Upper lobe of right lung (tissue), 1 donor: ENCODE results near the gene YPEL2. TPM values are rescaled to one million over a fixed set of nuclear protein-coding genes. Genes with fewer than 3 reads are reported as not detected.
A peak's percentile ranks its signal among the peaks of the same experiment; 100 is the strongest.
"Not testable (repeated sequence)": the region's sequence is repeated elsewhere in the genome, so short reads cannot be mapped to it uniquely, and the experiment has no call there.

ENCODE experiments used
- ATAC-seq: fragments of 200-7000 bp; cut with Tn5 transposase; one replicate; pipeline ENCODE4 v1.9.1; 2020; ENCODE audit warnings: mild to moderate bottlenecking, moderate library complexity
- DNase-seq: peaks from one replicate; pipeline ENCODE4 v3.0.0-alpha.2; 2020
- H3K27ac ChIP-seq: fragments of 200-600 bp; one replicate; pipeline ENCODE4 v1.8.0; 2022
- H3K27me3 ChIP-seq: fragments of 200-600 bp; one replicate; pipeline ENCODE4 v1.8.0; 2022; ENCODE audit warnings: mild to moderate bottlenecking
- H3K36me3 ChIP-seq: fragments of 200-600 bp; one replicate; pipeline ENCODE4 v1.8.0; 2022
- H3K4me1 ChIP-seq: fragments of 200-600 bp; one replicate; pipeline ENCODE4 v1.8.0; 2022
- H3K4me3 ChIP-seq: fragments of 200-600 bp; one replicate; pipeline ENCODE4 v1.8.0; 2022; ENCODE audit warnings: mild to moderate bottlenecking
- H3K9me3 ChIP-seq: fragments of 200-600 bp; one replicate; pipeline ENCODE4 v1.8.0; 2022
- intact Hi-C: fragments of 100-400 bp; cut with DNase I; formaldehyde crosslinking; loops from one replicate; pipeline ENCODE4 v1.11.0; 2022
- long read RNA-seq: library from polyadenylated mRNA; unstranded; transcript quantifications from one replicate; pipeline ENCODE4 v2.0.0, GENCODE V29; 2021
- total RNA-seq: library from RNA; stranded (reverse); fragmentation: NEBNext Ultra II Directional; extraction: Animal tissue kit (Norgen Biotek cat#: 25700); gene quantifications from one replicate; pipeline ENCODE4 v1.2.1, GENCODE V29; 2021
- TF ChIP-seq, protein P1 (sequence below): fragments of 200-600 bp; IDR thresholded peaks from one replicate; pipeline ENCODE4 v1.8.0; 2022; ENCODE audit warnings: antibody characterized with exemption
- donor health status: DM: no; HTN: yes; CAD: no; lungs with severe emphysema.

Gene YPEL2, protein sequence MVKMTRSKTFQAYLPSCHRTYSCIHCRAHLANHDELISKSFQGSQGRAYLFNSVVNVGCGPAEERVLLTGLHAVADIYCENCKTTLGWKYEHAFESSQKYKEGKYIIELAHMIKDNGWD
- 19.6 TPM for total RNA-seq
- long read RNA-seq, full-length matches to known transcripts, result 27 of 37 reads
- long read RNA-seq, partial matches to known transcripts, result 0 of 37 reads
- long read RNA-seq, other reads (novel, unspliced or antisense), result 10 of 37 reads

DNA sequence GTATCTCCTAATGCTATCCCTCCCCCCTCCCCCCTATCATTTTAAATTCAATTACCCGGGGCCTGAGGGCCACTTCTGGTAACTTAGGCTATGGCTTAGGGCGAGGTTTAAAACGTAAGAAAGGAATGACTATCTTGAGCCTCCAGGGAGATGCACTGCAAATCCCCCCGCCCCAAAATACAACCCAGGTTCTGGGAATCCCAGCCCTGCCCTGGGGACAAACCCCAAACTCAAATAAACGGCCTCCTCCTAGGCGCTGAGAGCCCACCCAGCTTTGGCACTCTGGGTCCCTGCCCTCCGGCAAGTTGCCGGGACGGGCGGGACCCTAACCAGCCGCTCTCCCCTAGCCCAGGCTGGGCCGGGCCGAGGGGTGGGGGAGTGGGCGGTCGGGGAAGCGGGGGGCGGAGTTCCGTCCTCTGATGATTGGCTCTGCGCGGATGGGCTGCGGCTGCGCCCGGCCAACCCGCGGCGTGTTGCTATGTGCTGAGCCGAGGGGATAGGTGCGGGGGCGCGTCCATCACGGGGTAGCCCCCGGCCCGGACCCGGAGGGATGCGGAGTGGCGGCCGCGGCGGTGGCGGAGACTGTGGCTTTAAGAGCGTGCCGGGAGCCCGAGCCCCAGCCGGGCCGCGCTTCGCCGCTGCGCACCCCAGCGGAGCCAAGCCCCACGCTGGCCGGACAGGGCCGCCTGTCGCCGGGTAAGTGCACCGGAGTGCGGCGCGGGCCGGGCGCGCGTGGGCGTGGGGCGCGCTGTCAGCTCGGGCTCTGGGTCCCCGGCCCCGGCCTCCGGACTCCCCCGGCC is at the start of gene YPEL2:
Gene YPEL2, plus strand, starts transcription at position 527 of the 800 bp plus-strand sequence. CDS start 21,755 bp downstream, outside the sequence.
- H3K4me3 ChIP-seq, result peak within 1 kb of the TSS; percentile 96
- peak; percentile 98 for DNase-seq
- ATAC-seq, result peak; percentile 94
- no peaks in the 10 kb centered on the region for H3K27me3 ChIP-seq
- H3K27ac ChIP-seq, result peak within 1 kb of the TSS; percentile 92
- TF ChIP-seq, protein P1, sequence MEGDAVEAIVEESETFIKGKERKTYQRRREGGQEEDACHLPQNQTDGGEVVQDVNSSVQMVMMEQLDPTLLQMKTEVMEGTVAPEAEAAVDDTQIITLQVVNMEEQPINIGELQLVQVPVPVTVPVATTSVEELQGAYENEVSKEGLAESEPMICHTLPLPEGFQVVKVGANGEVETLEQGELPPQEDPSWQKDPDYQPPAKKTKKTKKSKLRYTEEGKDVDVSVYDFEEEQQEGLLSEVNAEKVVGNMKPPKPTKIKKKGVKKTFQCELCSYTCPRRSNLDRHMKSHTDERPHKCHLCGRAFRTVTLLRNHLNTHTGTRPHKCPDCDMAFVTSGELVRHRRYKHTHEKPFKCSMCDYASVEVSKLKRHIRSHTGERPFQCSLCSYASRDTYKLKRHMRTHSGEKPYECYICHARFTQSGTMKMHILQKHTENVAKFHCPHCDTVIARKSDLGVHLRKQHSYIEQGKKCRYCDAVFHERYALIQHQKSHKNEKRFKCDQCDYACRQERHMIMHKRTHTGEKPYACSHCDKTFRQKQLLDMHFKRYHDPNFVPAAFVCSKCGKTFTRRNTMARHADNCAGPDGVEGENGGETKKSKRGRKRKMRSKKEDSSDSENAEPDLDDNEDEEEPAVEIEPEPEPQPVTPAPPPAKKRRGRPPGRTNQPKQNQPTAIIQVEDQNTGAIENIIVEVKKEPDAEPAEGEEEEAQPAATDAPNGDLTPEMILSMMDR, result no peak
- intact Hi-C loops, result loop anchor here (10.0 kb wide), 1 partner anchor 103 kb away; no protein-coding TSS in a partner anchor
- no peaks in the 10 kb centered on the region for H3K36me3 ChIP-seq
- no peaks in the 10 kb centered on the region for H3K9me3 ChIP-seq
- H3K4me1 ChIP-seq, result peaks cover 56% of the 10 kb centered on the region

DNA sequence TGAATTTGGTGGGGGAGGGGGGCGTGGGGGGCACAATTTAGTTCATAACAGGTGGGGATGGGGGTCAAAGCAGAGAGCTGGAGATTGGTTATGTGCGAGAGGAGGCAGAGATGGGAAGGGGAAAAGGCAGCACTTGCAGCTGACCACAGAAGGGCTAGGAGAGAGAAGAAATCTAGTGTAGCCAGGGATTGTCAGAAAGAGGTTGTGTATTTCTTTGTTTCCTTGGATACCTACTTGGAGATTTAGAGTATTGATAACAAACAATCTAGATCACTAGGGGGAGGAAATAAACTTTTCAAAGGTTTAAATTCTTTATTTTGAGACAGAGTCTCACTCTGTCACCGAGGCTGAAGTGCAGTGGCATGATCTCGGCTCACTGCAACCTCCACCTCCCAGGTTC is 47.1 kb upstream of the YPEL2 start:
- TF ChIP-seq, protein P1, result no peak
- no peaks in the 10 kb centered on the region for H3K27me3 ChIP-seq
- intact Hi-C loops, result no loop called here
- H3K27ac ChIP-seq, result no peak overlapping the region
- no peaks in the 10 kb centered on the region for H3K4me1 ChIP-seq
- H3K4me3 ChIP-seq, result no peak overlapping the region
- H3K9me3 ChIP-seq, result no peaks in the 10 kb centered on the region
- ATAC-seq, result no peak
- no peaks in the 10 kb centered on the region for H3K36me3 ChIP-seq
- DNase-seq, result no peak

DNA sequence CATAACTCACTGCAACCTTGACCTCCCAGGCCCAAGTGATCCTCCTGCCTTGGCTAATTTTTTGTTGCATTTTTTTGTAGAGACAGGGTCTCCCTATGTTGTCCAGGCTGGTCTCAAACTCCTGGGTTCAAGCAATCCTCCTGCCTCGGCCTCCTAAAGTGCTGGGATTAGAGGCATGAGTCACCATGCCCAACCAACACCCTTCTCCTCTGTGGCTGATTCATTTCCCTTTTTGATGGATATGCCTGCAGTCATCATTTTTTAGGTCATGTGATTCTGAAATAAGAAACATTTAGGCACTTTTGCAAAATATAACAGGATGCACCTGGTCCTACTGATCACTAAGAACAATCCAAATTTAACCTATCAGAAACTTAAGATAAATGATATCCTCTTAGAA is 44.0 kb upstream of the YPEL2 start:
- Histone ChIP-seq H3K9me3 (no peaks in the 10 kb centered on the region), H3K4me1 (peaks cover 9% of the 10 kb centered on the region), H3K4me3 (no peak overlapping the region), H3K36me3 (no peaks in the 10 kb centered on the region), H3K27me3 (no peaks in the 10 kb centered on the region), H3K27ac (no peak overlapping the region)
- DNase-seq (no peak), ATAC-seq (peak; percentile 70)
- intact Hi-C loops, result no loop called here
- TF ChIP-seq, protein P1, result no peak

DNA sequence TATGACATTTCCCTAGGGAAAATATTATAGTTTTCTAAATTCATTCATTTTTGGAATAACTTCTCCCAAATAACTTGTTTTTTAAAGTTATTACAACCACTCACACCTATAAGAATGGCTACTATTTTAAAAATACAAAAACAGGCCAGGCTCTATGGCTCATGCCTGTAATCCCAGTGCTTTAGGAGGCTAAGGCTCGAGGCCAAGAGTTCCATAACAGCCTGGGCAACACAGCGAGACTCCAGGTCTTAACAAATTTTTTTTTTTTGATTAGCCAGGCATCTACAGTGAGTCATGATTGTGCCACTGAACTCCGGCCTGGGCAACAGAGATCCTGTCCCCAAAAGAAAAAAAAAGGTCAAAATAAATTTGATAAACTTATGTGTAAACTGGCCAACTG is 43.6 kb upstream of the YPEL2 start:
- H3K36me3 ChIP-seq, result no peaks in the 10 kb centered on the region
- DNase-seq, result no peak
- H3K4me1 ChIP-seq, result peaks cover 9% of the 10 kb centered on the region
- intact Hi-C loops, result no loop called here
- TF ChIP-seq, protein P1, result no peak
- no peaks in the 10 kb centered on the region for H3K9me3 ChIP-seq
- H3K27ac ChIP-seq, result no peak overlapping the region
- H3K27me3 ChIP-seq, result no peaks in the 10 kb centered on the region
- H3K4me3 ChIP-seq, result no peak overlapping the region
- no peak for ATAC-seq

DNA sequence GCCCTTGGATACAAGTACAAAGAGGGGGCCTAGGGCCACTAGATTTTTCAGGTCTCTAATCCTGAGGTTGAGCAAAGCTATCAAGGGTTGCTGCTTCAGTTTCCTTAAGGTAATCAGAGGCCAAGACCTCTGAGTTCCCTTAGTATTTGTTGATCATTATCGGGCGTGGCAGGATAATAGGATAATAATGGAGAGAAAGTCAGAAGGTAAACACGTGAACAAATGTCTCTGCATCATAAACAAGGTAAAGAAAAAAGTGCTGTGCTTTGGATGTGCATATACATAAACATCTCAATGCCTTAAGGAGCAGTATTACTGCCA is 41.5 kb upstream of the YPEL2 start:
- TF ChIP-seq, protein P1, result no peak
- Histone ChIP-seq H3K9me3 (no peaks in the 10 kb centered on the region), H3K36me3 (no peaks in the 10 kb centered on the region), H3K4me1 (peaks cover 9% of the 10 kb centered on the region), H3K4me3 (no peak overlapping the region), H3K27ac (peak overlapping the region; percentile 58), H3K27me3 (no peaks in the 10 kb centered on the region)
- ATAC-seq (no peak), DNase-seq (no peak)
- intact Hi-C loops, result no loop called here

DNA sequence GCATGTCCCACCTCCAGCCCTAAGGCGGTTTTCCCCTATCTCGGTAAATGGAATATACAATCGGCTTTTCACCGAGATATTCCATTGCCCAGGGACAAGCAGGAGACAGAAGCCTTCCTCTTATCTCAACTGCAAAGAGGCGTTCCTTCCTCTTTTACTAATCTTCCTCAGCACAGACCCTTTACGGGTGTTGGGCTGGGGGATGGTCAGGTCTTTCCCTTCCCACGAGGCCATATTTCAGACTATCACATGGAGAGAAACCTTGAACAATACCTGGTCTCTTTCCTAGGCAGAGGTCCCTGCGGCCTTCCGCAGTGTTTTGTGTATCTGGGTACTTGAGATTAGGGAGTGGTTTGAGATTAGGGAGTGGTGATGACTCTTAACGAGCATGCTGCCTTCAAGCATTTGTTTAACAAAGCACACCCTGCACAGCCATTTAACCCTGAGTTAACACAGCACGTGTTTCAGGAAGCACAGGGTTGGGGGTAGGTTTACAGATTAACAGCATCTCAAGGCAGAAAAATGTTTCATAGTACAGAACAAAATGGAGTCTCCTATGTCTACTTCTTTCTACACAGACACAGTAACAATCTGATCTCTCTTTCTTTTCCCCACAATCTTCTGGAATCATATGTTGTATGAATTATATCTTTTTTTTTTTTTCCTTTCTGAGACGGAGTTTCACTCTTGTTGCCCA is 41.0 kb upstream of the YPEL2 start:
- H3K9me3 ChIP-seq, H3K27me3 ChIP-seq, H3K36me3 ChIP-seq, intact Hi-C loops, H3K4me1 ChIP-seq, H3K4me3 ChIP-seq, DNase-seq: not testable (repeated sequence)
- peak; percentile 66 for ATAC-seq
- peak overlapping the region; percentile 58 for H3K27ac ChIP-seq
